ENCODE measurements around the gene SERTAD1.

The SERTAD1 gene

GRCh38 chr19:40397568-40397906 lies 28.3 kb downstream of the SERTAD1 start:
- DNase-seq, result no peak

- no peak for DNase-seq
These were observed 28.8 kb downstream of the SERTAD1 start for GRCh38 chr19:40396886-40397567.

- DNase-seq, result no peak
These were observed 29.8 kb downstream of the SERTAD1 start for GRCh38 chr19:40395956-40396355.

GRCh38 chr19:40394816-40395210 lies 31.0 kb downstream of the SERTAD1 start:
- no peak for DNase-seq

- no peak for DNase-seq
These were observed 31.6 kb downstream of the SERTAD1 start for GRCh38 chr19:40393894-40394815.

GRCh38 chr19:40392894-40393517 lies 32.8 kb downstream of the SERTAD1 start:
- DNase-seq, result no peak

- DNase-seq, result no peak
These were observed 33.7 kb downstream of the SERTAD1 start for GRCh38 chr19:40392123-40392522.

GRCh38 chr19:40390084-40390742 lies 35.6 kb downstream of the SERTAD1 start, which contains the start of gene HIPK4:
Gene HIPK4, minus strand, starts transcription at chr19:40390181. Its CDS starts 279 bp downstream, at chr19:40389902.
- no peak for DNase-seq

GRCh38 chr19:40389404-40390083 lies 36.2 kb downstream of the SERTAD1 start:
- DNase-seq, result no peak

GRCh38 chr19:40388481-40388880 lies 37.3 kb downstream of the SERTAD1 start:
- DNase-seq, result no peak

- DNase-seq, result no peak
These were observed 38.6 kb downstream of the SERTAD1 start for GRCh38 chr19:40387155-40387554.

- DNase-seq, result no peak
These were observed 42.0 kb downstream of the SERTAD1 start for GRCh38 chr19:40383668-40384248.

- no peak for DNase-seq
These were observed 44.5 kb downstream of the SERTAD1 start for GRCh38 chr19:40381321-40381720.

GRCh38 chr19:40380199-40381037 lies 45.4 kb downstream of the SERTAD1 start:
- no peak for DNase-seq

- no peak for DNase-seq
These were observed 46.2 kb downstream of the SERTAD1 start for GRCh38 chr19:40379446-40380198.

GRCh38 chr19:40378509-40378908 lies 47.3 kb downstream of the SERTAD1 start:
- DNase-seq, result no peak

- no peak for DNase-seq
These were observed 47.9 kb downstream of the SERTAD1 start for GRCh38 chr19:40377876-40378385.

GRCh38 chr19:40376286-40376862 lies 49.4 kb downstream of the SERTAD1 start:
- DNase-seq, result no peak

- no peak for DNase-seq
These were observed 51.7 kb downstream of the SERTAD1 start for GRCh38 chr19:40374084-40374483.

- DNase-seq, result no peak
These were observed 54.0 kb downstream of the SERTAD1 start for GRCh38 chr19:40371802-40372122.
